ENCODE results near the gene OR51B2. TPM values are rescaled to one million over a fixed set of nuclear protein-coding genes. Genes with fewer than 3 reads are reported as not detected.

OR51B2 gene
- total RNA-seq, 1 donor from 2014 or later, result not detected

DNA sequence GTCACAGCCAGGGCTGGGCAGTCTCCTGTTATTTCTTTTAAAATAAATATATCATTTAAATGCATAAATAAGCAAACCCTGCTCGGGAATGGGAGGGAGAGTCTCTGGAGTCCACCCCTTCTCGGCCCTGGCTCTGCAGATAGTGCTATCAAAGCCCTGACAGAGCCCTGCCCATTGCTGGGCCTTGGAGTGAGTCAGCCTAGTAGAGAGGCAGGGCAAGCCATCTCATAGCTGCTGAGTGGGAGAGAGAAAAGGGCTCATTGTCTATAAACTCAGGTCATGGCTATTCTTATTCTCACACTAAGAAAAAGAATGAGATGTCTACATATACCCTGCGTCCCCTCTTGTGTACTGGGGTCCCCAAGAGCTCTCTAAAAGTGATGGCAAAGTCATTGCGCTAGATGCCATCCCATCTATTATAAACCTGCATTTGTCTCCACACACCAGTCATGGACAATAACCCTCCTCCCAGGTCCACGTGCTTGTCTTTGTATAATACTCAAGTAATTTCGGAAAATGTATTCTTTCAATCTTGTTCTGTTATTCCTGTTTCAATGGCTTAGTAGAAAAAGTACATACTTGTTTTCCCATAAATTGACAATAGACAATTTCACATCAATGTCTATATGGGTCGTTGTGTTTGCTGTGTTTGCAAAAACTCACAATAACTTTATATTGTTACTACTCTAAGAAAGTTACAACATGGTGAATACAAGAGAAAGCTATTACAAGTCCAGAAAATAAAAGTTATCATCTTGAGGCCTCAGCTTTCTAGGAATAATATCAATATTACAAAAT lies 35.8 kb downstream of the OR51B2 start:
- no peak for DNase-seq (ENCODE audit: low read depth)
- Histone ChIP-seq H3K36me3 (ENCODE audit: control insufficient read depth, insufficient read depth, low read length) (no peaks in the 10 kb centered on the region), H3K27me3 (ENCODE audit: control insufficient read depth, insufficient read depth, low read length) (no peaks in the 10 kb centered on the region), H3K4me3 (ENCODE audit: low read depth, low read length) (no peak overlapping the region)
- TF ChIP-seq, protein P1, sequence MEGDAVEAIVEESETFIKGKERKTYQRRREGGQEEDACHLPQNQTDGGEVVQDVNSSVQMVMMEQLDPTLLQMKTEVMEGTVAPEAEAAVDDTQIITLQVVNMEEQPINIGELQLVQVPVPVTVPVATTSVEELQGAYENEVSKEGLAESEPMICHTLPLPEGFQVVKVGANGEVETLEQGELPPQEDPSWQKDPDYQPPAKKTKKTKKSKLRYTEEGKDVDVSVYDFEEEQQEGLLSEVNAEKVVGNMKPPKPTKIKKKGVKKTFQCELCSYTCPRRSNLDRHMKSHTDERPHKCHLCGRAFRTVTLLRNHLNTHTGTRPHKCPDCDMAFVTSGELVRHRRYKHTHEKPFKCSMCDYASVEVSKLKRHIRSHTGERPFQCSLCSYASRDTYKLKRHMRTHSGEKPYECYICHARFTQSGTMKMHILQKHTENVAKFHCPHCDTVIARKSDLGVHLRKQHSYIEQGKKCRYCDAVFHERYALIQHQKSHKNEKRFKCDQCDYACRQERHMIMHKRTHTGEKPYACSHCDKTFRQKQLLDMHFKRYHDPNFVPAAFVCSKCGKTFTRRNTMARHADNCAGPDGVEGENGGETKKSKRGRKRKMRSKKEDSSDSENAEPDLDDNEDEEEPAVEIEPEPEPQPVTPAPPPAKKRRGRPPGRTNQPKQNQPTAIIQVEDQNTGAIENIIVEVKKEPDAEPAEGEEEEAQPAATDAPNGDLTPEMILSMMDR (IDR thresholded peaks at IDR 0.05; ENCODE audit: insufficient read depth, low read length, poor library complexity, severe bottlenecking), result no peak

DNA sequence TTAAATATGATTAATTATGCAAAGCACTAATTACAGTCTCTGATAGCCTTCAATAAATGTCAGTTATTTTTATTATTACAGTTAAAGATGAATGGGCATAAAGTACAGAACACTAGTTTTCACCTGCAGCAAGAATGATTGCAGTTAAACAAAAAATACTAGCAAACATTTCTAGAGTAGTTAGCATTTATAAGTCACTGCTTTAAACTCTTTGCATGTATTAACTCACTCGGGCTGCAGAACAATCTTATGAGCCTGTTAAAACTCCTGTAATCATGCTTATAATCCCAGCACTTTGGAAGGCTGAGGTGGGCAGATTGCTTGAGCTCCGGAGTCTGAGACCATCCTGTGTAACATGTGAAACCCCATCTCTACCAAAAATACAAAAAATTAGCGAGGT lies 37.2 kb downstream of the OR51B2 start:
- Histone ChIP-seq H3K4me3 (ENCODE audit: low read depth, low read length) (no peak overlapping the region), H3K36me3 (ENCODE audit: control insufficient read depth, insufficient read depth, low read length) (no peaks in the 10 kb centered on the region), H3K27me3 (ENCODE audit: control insufficient read depth, insufficient read depth, low read length) (no peaks in the 10 kb centered on the region)
- DNase-seq (ENCODE audit: low read depth), result no peak
- TF ChIP-seq, protein P1 (IDR thresholded peaks at IDR 0.05; ENCODE audit: insufficient read depth, low read length, poor library complexity, severe bottlenecking), result no peak

DNA sequence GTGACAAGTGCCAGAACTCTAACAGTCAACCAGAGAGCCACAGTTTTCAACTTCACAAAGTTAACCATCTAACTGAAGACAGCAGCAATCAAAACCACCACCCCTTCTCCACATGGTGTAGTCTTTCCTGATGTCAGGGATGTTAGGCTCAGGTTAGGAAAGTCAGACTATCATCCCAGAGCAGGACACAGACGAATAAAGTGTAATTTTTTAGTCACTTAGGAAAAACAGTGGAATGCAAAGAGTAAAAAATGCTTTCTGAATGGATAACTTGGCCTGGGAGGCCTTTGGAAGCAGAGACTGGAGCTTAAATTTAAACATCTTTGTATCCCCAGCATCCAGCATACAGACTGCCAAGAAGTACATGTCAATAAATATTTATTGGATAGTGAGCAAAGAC lies 37.7 kb downstream of the OR51B2 start:
- DNase-seq (ENCODE audit: low read depth), result no peak
- H3K27me3 ChIP-seq (ENCODE audit: control insufficient read depth, insufficient read depth, low read length), result no peaks in the 10 kb centered on the region
- H3K36me3 ChIP-seq (ENCODE audit: control insufficient read depth, insufficient read depth, low read length), result no peaks in the 10 kb centered on the region
- H3K4me3 ChIP-seq (ENCODE audit: low read depth, low read length), result no peak overlapping the region
- TF ChIP-seq, protein P1 (IDR thresholded peaks at IDR 0.05; ENCODE audit: insufficient read depth, low read length, poor library complexity, severe bottlenecking), result no peak

DNA sequence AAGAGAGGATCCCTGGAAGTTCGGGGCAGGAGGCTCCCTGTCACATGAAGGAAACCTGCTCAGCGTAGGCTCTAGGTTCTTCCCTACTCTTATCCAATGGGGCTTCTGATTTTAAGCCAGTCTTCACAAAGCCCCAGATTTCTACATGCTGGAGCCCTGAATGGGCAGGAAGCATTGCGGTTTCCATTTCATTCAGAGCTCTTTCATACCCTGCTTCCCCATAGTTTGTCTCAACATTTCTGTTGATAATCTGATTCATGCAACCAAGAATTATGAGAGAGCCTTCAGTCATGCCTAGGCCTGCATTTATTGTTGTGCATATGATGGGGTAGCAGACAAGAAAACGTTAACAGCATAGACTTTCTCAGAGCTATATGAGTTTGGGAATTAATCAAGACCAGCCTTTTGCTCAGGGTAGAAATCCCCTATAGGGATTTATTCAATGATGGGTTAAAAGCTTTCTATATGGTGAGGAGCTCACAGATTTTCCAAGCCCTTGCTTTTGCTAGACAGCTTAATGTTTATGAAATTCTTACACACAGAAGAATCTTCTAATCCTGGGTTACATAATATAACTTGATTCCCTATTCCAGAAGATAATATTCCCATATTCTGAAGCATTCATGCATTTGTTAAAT lies 38.3 kb downstream of the OR51B2 start:
- H3K4me3 ChIP-seq (ENCODE audit: low read depth, low read length), result no peak overlapping the region
- TF ChIP-seq, protein P1 (IDR thresholded peaks at IDR 0.05; ENCODE audit: insufficient read depth, low read length, poor library complexity, severe bottlenecking), result no peak
- H3K36me3 ChIP-seq (ENCODE audit: control insufficient read depth, insufficient read depth, low read length), result no peaks in the 10 kb centered on the region
- DNase-seq (ENCODE audit: low read depth), result no peak
- H3K27me3 ChIP-seq (ENCODE audit: control insufficient read depth, insufficient read depth, low read length), result no peaks in the 10 kb centered on the region

DNA sequence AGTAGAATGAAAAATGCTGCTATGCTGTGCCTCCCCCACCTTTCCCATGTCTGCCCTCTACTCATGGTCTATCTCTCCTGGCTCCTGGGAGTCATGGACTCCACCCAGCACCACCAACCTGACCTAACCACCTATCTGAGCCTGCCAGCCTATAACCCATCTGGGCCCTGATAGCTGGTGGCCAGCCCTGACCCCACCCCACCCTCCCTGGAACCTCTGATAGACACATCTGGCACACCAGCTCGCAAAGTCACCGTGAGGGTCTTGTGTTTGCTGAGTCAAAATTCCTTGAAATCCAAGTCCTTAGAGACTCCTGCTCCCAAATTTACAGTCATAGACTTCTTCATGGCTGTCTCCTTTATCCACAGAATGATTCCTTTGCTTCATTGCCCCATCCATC lies 39.5 kb downstream of the OR51B2 start:
- no peaks in the 10 kb centered on the region for H3K27me3 ChIP-seq (ENCODE audit: control insufficient read depth, insufficient read depth, low read length)
- TF ChIP-seq, protein P1 (IDR thresholded peaks at IDR 0.05; ENCODE audit: insufficient read depth, low read length, poor library complexity, severe bottlenecking), result no peak
- DNase-seq (ENCODE audit: low read depth), result no peak

More for the DNA sequence above, 39.5 kb downstream of the OR51B2 start:
- Histone ChIP-seq H3K36me3 (ENCODE audit: control insufficient read depth, insufficient read depth, low read length) (no peaks in the 10 kb centered on the region), H3K4me3 (ENCODE audit: low read depth, low read length) (no peak overlapping the region)

Data from kidney epithelial cell (primary cell).